ENCODE measurements around the gene RSPRY1. TPM values are rescaled to one million over a fixed set of nuclear protein-coding genes. Genes with fewer than 3 reads are reported as not detected.

The RSPRY1 gene
- total RNA-seq, 4 donors from 2014 or later: 22.4 to 30.7 (median 25.7) TPM

DNA sequence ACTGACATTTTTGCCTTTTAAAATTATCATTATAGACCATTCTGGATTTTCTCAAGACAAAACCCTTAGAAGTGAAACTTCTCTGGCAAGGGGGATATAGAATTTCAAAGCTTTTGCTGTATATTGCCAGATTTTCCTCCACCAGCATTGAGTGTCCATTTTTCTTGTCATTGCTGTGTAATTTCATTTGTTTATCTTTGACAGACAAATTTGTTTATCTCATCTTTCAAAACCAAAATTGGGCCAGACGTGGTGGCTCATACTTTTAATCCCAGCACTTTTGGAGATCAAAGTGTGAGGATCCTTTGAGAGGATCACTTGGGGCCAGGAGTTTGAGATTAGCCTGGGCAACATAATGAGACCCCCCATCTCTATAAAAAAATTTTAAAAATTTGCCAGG is 43.0 kb downstream of the RSPRY1 start:
- Histone ChIP-seq H3K36me3 (peaks cover 45 to 98% (median 91%) of the 10 kb centered on the region in 4 donors), H3K27me3 (no peaks in the 10 kb centered on the region), H3K27ac (replicated peaks in 1 of 4) (no peak overlapping the region), H3K9me3 (no peaks in the 10 kb centered on the region), H3K4me3 (no peak overlapping the region), H3K4me1 (no peaks in the 10 kb centered on the region)
- DNase-seq (ENCODE audit: extremely low spot score): no peak
- 64% methylated on average over 1 of the region's 1 CpG for WGBS
- intact Hi-C loops (cut with DNase I): no loop called here
- TF ChIP-seq EP300 (IDR thresholded peaks at IDR 0.05) (no peak), POLR2AphosphoS5 (IDR thresholded peaks at IDR 0.05) (no peak)
- TF ChIP-seq, protein P1, sequence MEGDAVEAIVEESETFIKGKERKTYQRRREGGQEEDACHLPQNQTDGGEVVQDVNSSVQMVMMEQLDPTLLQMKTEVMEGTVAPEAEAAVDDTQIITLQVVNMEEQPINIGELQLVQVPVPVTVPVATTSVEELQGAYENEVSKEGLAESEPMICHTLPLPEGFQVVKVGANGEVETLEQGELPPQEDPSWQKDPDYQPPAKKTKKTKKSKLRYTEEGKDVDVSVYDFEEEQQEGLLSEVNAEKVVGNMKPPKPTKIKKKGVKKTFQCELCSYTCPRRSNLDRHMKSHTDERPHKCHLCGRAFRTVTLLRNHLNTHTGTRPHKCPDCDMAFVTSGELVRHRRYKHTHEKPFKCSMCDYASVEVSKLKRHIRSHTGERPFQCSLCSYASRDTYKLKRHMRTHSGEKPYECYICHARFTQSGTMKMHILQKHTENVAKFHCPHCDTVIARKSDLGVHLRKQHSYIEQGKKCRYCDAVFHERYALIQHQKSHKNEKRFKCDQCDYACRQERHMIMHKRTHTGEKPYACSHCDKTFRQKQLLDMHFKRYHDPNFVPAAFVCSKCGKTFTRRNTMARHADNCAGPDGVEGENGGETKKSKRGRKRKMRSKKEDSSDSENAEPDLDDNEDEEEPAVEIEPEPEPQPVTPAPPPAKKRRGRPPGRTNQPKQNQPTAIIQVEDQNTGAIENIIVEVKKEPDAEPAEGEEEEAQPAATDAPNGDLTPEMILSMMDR (IDR thresholded peaks at IDR 0.05): no peak

GRCh38 chr16:57231821-57232350 is 45.8 kb downstream of the RSPRY1 start:
- no peak overlapping the region for H3K27ac ChIP-seq (replicated peaks in 1 of 4)
- WGBS: 82% methylated on average over 3 of the region's 3 CpGs
- H3K4me1 ChIP-seq: peaks cover 0 to 9% (median 2%) of the 10 kb centered on the region in 4 donors
- TF ChIP-seq POLR2A (IDR thresholded peaks at IDR 0.05; ENCODE audit: low read depth) (no peak), EP300 (IDR thresholded peaks at IDR 0.05) (no peak), POLR2AphosphoS5 (IDR thresholded peaks at IDR 0.05) (no peak)
- TF ChIP-seq, protein P1 (IDR thresholded peaks at IDR 0.05): no peak
- intact Hi-C loops (cut with DNase I): no loop called here
- H3K36me3 ChIP-seq: peaks cover 38 to 98% (median 84%) of the 10 kb centered on the region in 4 donors
- H3K27me3 ChIP-seq: no peaks in the 10 kb centered on the region
- no peak for DNase-seq (ENCODE audit: extremely low spot score)
- H3K4me3 ChIP-seq: no peak overlapping the region
- no peaks in the 10 kb centered on the region for H3K9me3 ChIP-seq

DNA sequence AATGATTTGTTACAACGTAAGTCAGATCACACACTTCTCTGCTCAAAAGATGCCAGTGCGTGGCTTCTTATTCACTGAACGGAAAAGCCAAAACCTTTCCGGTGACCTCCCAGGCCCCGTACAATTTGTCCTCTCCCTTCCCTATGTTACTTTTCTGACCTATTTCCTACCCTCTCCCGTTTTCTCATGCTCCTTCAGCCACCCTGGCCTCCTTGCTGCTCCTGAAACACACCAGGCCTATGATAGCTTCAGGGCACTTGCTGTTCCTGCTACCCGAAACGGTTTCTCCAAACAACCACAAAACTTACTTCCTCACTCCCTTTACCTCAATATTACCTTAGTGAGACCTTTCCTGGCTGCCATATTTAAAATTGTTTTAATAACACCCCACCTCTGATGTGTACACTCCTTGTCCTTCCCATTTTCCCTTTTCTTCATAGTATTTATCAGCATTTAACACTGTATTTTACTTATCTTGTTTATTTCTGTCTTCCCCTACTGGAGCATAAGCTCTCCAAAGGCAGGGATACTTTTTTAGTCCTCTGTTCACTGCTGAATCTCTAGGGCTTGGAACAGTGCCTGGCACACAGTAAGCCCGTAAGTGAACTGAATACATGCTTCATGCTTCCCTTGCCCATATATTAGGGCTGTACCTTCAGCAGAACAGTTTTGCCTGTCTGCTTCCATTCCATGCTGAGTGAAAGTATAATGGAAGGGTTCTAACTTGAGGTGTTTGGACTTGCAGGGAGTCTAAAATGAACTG is 48.0 kb downstream of the RSPRY1 start:
- no peaks in the 10 kb centered on the region for H3K27me3 ChIP-seq
- DNase-seq (ENCODE audit: extremely low spot score): no peak
- intact Hi-C loops (cut with DNase I): no loop called here
- 96% methylated on average over 9 of the region's 9 CpGs for WGBS
- H3K9me3 ChIP-seq: no peaks in the 10 kb centered on the region
- H3K4me1 ChIP-seq: peaks cover 0 to 9% (median 2%) of the 10 kb centered on the region in 4 donors
- no peak overlapping the region for H3K27ac ChIP-seq (replicated peaks in 1 of 4)
- H3K36me3 ChIP-seq: peaks cover 31 to 99% (median 80%) of the 10 kb centered on the region in 4 donors
- H3K4me3 ChIP-seq: no peak overlapping the region
- TF ChIP-seq EP300 (IDR thresholded peaks at IDR 0.05) (no peak), POLR2A (IDR thresholded peaks at IDR 0.05; ENCODE audit: low read depth) (no peak), POLR2AphosphoS5 (IDR thresholded peaks at IDR 0.05) (no peak)
- TF ChIP-seq, protein P1 (IDR thresholded peaks at IDR 0.05): no peak

- Histone ChIP-seq H3K27ac (replicated peaks in 1 of 4) (no peak overlapping the region), H3K27me3 (no peaks in the 10 kb centered on the region), H3K9me3 (no peaks in the 10 kb centered on the region), H3K36me3 (peaks cover 35 to 99% (median 80%) of the 10 kb centered on the region in 4 donors), H3K4me1 (peaks cover 0 to 9% (median 2%) of the 10 kb centered on the region in 4 donors), H3K4me3 (no peak overlapping the region)
- no peak for TF ChIP-seq POLR2A (IDR thresholded peaks at IDR 0.05; ENCODE audit: low read depth)
- no peak for TF ChIP-seq EP300 (IDR thresholded peaks at IDR 0.05)
- TF ChIP-seq POLR2AphosphoS5 (IDR thresholded peaks at IDR 0.05): no peak
- TF ChIP-seq, protein P1 (IDR thresholded peaks at IDR 0.05): no peak
- no peak for DNase-seq (ENCODE audit: extremely low spot score)
- intact Hi-C loops (cut with DNase I): no loop called here
These were observed 48.6 kb downstream of the RSPRY1 start for GRCh38 chr16:57234707-57235092.

All from esophagus muscularis mucosa (tissue), 4 donors.